IPS-NIHi11 (cell line): ENCODE measurements around the gene FAM228B.
A peak's percentile ranks its signal among the peaks of the same experiment; 100 is the strongest.
"Not testable (repeated sequence)": the region's sequence is repeated elsewhere in the genome, so short reads cannot be mapped to it uniquely, and the experiment has no call there.

Source experiments
- DNase-seq: peaks from one replicate; pipeline ENCODE4 v3.0.0; 2012; ENCODE audit warnings: mixed read lengths, low spot score

The FAM228B gene

DNA sequence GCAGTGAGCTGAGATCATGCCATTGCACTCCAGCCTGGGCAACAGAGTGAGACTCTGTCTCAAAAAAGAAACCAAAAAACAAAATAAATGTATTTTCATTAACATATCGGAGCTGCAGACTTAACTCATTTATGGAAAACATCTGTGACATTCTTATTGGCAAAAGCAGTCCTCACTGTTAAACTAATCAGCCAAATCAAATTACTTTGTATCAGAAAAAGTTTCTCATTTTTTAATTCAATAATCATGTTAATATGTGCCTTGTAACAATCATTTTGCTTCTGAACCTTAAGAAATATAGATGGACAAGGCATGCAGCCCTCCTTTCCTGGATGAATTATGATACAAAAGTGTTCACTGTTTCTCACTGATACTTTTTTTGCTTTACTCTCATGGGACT, 20.6 kb upstream of the FAM228B start:
- DNase-seq = no peak

DNA sequence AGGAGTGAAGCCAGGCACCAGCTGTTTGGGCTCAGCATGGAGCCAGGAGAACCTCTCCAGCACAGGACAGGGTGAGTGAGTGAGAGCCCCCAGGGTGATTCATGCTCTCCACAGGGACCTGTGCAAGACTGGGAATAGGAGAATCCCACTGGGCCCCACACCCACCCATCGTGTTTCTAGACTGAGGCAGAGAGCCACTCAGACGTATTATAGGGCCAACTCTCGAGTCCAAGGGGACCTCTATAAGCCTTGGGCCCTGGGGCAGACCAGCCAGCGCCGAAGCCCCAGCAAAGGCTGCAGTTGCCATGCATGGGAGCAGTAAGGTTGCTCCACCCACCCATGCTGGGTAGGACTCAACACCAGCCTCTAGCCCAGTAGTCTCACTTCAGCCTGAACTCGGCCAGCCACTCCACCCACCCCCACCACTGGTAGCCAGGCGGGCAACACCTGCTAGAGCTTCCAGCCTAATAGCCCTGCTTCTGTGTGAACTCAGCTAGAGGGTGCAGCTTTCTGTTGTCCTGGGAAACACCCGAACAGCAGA, 19.1 kb upstream of the FAM228B start:
- no peak for DNase-seq

DNA sequence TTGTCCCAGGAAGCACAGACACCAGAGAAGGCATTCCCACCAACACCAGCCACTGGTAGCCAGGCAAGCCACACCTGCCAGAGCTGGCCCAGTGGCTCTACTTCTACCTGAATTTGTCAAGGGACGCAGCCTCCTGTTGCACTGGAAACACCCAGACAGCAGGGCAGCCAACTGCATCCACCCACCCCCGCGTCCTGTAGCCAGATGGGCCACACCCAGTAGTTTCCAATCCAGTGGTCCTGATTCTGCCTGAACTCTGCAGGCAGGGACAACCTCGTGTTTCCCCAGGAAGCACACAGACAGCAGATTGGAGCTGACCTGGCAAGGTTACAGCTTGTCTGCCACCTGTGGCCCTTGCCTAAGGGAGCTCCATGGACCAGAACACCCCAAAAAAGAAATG, 18.4 kb upstream of the FAM228B start:
- DNase-seq = no peak

DNA sequence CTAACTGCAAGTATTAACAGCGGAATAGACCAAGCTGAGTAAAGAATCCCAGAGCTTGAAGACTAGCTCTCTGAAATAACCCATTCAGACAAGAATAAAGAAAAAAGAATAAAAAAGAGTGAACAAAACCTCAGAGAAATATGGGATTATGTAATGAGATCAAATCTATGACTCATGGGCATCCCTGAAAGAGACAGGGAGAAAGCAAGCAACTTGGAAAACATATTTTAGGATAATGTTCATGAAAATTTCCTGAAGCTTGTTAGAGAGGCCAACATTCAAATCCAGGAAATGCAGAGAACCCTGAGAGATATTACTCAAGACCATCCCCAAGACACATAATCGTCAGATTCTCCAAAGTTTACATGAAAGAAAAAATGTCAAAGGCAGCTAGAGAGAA, 17.5 kb upstream of the FAM228B start:
- no peak for DNase-seq

DNA sequence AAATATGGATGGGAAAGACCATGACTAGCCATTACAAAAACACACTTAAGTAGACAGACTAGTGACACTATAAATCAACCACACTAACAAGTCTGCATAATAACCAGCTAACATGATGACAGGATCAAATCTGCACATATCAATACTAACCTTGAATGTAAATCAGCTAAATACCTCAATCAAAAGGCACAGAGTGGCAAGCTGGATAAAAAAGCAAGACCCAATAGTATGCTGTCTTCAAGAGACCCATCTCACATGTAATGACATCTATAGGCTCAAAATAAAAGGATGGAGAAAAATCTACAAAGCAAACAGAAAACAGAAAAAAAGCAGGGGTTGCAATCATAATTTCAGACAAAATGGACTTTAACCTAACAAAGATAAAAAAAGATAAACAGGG, 16.5 kb upstream of the FAM228B start:
- no peak for DNase-seq

DNA sequence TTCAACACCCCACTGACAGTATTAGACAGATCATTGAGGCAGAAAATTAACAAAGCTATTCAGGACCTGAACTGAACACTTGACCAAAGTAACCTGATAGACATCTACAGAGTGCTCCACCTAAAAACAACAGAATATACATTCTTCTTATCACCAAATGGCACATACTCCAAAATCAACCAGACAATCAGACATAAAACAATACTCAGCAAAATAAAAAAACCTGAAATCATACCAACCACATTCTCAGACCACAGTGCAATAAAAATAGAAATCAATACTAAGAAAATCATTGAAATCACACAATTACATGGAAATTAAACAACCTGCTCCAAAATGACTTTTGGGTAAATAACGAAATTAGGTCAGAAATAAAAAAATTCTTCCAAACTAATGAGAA, 15.9 kb upstream of the FAM228B start:
- DNase-seq = no peak

DNA sequence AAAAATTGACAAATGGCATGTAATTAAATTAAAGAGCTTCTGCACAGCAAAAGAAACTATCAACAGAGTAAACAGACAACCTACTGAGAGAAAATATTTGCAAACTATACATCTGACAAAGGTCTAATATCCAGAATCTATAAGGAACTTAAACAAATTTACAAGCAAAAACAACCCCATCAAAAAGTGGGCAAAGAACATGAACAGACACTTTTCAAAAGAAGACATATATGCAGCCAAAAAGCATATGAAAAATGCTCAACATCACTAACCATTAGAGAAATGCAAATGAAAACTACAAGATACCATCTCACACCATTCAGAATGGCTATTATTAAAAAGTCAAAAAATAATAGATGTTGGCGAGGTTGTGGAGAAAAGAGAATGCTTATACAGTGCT, 13.8 kb upstream of the FAM228B start:
- not testable (repeated sequence) for DNase-seq

DNA sequence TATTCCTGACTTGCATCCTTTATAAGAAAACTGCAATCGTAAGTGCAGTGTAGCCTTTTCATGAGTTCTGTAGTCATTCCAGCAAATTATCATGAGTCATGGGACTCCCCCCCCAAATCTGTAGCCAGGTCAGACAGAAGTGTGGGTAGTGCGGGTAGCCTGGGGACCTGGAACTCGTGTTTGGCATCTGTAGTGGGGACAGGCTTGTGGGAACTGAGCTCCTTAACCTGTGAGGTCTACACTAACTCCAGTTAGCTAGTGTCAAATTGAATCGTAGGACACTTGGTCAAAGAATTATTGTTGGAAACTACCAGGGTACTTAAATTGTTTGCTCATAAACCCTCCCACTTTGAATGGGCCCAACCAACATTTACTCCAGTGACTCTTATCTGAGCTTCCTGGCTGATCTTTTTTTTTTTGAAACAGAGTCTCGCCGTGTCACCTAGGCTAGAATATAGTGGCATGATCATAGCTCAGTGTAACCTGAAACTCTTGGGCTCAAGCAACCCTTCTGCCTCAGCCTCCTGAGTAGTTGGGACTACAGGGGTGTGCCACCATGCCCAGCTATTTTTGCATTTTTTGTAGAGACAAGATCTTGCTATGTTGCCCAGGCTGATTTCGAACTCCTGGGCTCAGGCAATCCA, 12.5 kb upstream of the FAM228B start:
- no peak for DNase-seq

DNA sequence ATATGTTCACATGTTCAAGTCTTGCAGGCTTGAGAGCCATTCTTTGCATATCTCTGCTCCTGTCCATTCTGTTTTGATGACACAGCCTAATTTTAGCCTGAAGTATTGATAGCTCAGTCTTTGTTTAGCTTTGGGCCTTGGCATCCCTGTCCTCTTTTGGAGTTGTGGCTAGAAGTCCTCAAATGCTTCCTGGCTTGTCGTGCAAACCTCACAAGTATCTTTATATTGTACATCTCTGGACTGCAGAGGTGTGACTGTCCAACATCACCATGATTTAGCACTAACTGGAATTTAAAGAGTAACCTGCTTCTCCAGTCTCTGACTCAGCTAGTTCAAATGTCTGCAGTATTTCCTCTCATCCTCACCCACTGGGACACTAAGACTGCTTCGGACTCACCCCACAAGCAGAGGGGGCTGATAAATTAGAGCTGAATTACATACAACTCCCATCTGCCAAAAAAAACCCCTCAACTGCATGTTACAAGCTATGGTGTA, 11.8 kb upstream of the FAM228B start:
- DNase-seq = no peak

DNA sequence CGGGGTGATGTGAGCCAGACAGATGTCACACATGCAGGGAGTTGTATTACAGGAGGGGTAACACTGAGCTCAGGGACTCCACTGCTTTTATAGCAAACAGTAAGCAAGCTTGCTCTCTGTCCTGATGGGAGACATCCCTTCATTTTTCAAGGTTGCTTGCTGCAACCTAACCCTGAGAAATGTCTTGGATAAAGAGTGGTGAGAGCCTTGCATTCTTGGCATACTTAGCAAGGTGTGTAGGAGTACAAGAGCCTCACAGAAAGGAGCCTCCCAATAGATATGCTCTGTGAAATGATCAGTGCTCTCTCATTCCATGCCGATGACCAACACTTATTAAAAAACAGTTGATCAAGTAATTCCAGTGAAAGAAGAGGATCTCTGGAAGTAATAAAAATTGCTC, 8.2 kb upstream of the FAM228B start:
- DNase-seq = no peak

DNA sequence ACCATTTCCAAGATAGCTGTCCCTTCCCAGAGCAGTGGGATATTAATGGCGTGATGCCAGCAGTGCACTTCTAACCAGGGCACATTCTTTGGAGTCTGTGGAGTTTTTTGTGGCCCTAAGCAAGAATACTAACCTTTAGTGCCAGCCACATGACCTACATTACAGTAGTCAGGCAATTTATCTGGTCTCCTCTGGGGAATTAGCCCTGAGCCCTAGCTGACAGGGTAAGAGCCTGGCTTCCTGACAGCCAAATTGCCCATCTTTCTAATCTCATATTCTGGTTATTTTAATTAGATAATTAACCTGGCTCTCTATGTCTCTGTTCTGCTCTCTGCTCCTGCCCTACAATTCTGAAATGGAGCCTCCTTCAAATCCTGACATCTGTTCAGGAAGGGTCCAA, 5.4 kb upstream of the FAM228B start:
- DNase-seq = no peak

DNA sequence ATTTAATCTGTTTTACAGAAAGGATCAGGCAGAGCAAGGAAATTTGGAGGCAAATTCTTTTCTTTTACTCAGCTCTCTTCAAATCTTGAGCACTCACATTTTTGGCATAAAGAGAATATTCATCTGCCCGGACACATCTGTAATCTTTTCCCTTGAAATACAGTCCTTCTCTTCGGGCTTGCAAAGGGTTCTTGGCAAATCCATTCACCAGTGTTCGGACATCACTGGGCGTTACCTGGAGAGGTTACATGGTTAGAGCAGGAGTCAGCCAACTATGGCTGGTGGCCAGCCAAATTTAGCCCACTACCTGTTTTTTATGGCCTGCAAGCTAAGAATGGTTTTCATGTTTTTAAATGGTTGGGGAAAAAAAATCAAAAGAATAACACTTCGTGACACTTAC, 2.2 kb upstream of the FAM228B start:
- no peak for DNase-seq

DNA sequence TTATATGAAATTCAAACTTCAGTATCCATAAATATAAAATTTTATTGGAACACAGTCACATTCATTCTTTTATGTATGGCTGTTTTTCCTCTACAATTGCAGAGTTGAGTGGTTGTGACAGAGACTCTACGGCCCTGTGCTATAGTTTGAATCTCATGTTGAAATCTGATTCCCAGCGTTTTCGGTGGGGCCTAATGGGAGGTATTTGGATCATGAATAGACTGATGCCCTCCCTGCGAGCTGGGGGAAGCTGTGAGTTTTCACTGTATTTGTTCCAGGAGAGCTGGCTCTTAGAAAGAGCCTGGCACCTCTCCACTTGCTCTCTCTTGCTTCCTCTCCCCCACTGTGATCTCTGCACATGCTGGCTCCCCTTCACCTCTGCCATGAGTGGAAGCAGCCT, 1.8 kb upstream of the FAM228B start:
- DNase-seq = peak; percentile 43

DNA sequence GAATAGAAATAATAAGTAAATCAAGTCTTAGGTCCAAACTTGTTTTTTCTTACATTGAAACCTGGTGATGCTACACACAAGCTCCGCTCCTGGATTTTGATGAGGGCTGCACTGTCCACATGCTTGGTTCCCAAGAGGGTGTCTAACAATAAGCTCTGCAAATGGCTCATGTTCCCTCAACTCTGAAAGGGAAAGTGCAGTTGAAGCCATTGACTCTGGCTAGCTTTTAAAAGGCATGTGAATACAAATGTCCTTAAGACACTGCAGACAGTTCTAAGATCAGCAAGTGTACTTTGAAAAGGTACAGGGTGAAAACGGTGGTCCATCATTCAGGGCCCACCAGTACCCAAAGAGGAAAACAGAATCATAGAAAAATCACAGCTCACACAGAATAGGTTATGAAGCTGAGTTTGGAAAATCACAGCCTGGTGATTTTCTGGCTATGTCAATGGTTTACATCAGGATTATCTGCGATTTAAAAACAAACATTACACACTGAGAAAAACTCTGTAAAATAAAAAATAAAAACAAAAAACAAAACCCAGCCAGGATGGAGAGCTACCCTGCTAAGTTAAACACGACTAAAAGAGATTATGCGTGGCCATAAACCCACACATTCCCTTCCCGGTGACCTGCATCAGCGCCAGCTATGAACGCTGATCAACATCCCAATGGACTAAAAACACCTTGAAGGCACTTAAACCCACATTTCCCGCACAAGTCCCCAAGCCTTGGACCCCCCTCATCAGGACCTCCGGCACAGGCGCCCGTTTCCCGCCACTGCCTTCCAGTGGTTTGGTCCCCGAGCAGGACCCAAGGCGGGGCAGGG, 689 bp upstream of the FAM228B start:
- DNase-seq = no peak

DNA sequence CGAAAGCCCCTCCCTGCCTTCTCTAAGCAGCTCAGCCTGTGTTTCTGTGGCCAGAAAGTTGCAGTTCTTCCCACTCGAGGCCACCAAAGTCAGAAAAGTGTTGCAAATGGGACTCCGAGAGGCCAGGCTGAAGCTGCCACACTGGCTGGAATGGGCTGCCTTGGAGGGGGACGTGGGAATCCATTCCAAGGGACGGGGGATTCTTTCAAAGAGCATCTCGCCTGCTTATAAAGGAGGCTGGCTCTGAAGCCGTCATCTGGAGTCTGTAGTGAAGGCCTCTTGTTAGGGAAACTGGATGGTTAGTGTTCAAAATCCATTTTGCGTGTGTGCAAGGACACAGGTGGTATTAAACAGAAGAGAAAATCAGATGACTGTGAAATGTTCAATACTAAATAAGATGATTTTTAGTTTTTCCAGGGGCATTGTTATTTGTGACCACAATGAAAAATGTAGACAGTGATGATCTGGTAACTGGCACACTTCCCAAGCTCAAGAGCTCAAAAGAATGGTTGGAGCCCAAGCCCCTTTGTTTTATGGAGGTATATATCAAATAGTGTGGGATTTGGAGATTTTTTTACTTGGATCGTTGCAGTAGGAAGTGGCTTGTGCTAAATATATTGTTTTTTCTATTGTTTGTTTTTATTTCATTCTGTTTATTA, 782 bp downstream of the FAM228B start:
- DNase-seq = no peak

DNA sequence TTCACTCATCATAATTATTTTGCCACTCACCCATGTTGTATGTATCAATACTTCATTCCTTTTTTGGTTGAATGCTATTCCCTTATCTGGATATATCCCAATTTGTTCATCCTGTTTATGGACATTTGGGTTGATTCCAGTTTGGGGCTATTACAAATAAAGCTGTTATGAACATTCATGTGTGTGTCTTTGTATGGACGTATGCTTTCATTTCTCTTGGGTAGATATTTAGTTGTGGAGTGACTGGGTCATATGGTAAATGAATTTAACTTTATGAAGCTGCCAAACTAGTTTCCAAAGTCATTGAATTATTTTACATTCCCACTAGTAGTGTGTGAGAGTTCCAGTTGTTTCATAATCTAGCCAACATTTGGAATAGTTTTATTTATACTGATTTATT, 2.7 kb downstream of the FAM228B start:
- no peak for DNase-seq

DNA sequence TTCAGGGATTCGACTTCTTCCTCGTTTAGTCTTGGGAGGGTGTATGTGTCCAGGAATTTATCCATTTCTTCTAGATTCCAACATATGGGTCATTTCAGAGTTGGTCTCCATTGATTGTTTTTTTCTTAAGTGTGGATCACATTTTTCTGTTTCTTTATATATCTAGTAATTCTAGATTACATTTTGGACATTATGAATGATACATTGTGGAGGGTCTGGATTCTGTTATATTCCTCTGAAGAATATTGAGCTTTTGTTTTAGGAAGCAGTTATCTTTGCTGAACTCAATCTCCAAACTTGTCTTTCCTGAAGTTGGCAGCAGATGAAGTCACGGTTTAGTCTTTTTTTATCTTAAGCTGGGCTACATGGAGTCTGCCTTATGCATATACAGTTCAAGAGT, 9.3 kb downstream of the FAM228B start:
- no peak for DNase-seq

DNA sequence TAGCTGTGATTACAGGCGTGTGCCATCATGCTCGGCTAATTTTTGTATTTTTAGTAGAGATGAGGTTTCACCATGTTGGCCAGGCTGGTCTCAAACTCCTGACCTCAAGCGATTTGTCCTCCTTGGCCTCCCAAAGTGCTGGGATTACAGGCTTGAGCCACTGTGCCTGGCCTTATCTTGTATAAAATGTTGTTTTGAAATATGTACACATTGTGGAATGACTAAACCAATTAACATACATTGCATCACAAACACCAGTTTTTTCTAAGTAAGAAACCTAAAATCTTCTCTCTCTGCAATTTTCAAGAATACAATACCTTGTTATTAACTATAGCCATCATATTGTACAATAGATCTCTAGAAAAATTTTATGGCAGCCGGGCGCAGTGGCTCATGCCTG, 17.0 kb downstream of the FAM228B start:
- not testable (repeated sequence) for DNase-seq

DNA sequence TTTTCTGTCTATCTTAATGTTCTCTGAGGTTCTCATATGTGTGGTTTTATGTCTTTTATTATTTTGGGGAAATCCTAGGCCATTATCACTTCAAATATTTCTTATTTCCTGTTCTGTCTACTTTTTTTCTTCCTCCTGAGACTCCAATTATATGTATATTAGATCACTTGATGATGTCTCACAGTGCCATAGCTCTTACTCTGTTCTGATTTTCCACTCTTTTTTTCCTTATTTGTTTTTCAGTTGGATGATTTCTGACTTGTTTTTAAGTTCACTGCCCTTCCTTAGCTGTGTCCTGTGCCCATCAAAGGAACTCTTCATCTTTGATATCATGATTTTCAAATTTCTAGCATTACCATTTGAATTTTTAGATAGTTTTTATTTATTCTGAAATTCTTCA, 24.1 kb downstream of the FAM228B start:
- no peak for DNase-seq

DNA sequence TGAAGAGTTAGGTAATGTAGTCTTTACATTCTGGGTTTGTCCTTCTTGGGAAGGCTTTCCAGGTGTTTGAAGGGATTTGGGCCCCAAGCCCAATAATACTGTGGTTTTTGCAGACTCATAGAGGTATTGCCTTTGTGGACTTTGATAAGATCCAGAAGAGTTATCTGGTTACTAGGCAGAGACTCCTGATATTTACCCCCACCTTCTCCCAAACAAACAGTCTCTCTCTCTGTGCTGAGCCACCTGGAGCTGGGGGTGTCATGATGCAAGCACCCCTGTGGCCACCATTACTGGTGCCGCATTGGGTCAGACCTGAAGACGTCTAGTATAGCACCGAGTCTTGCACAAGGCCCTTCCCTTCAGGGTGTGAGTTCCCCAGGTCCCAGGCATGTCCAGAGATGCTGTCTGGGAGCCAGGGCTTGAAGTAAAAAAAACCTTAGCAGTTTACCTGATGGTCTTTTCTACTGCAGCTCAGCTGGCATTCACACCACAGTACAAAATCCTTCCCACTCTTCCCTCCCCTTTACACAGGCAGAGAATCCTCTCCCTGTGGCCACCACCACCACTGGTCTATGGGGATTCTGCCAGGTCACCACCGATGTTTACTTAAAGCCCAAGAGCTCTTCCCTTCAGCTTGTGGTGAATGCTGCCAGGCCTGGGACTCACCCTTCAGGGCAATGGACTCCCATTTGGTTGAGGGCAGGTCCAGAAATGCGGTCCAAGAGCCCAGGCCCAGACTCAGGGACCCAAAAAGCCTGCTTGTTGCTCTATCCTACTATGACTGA, 29.3 kb downstream of the FAM228B start:
- DNase-seq = no peak

DNA sequence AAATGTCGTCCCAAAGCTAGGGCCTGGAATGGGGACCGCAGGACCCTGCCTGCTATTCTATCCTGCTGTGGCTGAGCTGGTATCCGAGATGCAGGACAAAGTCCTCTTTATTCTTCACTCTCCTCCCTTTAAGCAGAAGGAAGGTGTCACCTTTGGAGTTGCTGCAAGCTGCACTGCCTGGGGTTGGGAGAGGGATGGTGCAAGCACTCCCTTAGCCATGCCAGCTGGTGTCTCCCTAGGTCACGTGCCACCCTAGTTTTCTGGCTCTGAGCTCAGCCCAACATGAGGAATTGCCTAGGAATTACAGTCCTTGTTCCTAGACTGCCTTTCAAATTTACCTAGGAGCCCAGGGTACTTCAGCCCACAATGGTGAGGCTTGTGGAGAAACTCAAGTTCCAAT, 30.2 kb downstream of the FAM228B start:
- no peak for DNase-seq

DNA sequence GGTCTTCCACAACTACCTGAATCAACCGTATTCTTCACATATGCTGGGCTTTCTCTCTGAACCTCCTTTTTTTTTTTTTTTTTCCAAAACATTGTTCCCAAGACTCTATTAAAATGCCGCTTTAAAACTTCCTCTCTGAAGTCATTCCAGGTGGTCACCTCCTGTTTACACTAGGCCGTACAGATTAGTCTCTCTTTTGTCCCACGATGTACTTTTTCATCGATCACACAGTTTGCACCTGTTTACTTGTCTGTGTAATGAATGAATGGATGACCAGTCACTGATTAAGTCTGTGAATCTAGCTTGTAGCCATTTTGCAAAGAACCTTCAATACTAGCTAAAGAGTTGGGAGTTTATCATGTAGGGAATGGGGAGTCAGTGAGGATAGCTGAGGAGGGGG, 34.9 kb downstream of the FAM228B start:
- DNase-seq = no peak
